Measurements from ENCODE around the gene PTPN2.
"Not testable (repeated sequence)": the region's sequence is repeated elsewhere in the genome, so short reads cannot be mapped to it uniquely, and the experiment has no call there.

Gene PTPN2

DNA sequence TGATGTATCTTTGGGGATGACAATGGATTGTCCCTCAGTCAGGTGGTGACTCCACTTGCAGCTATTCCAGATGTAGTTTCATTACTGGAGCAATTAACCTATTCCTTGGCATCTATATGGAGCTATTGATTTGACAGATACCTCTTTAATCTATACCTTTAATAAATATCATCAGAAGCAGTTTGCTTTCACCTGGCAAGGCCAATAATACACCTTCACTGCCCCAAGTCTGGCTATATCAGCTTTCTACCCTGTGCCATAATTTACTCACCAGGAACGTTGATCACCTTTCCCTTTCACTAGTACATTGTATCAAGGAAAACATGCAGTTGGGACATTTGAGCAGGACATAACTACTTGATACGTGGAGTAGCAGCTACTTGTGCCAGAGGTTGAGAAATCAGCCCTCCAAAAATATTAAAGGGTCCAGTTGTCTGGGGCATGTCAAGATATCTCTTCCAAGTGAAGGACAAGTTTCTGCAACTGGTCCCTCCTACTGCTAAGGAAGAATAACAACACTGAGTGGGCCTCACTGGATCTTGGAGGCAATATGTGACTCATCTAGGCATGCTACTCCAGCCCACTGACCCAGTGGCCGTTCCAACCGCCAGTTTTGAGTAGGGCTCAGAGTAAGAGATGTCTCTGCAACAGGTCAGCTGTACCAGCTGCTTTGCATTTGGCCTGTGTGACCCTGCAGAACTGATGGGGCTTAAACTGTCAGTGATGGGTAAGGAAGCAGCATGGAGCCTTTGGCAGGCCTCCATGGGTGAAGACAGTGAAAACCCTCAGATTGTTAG, 114.2 kb downstream of the PTPN2 start:
- DNase-seq: no peak

DNA sequence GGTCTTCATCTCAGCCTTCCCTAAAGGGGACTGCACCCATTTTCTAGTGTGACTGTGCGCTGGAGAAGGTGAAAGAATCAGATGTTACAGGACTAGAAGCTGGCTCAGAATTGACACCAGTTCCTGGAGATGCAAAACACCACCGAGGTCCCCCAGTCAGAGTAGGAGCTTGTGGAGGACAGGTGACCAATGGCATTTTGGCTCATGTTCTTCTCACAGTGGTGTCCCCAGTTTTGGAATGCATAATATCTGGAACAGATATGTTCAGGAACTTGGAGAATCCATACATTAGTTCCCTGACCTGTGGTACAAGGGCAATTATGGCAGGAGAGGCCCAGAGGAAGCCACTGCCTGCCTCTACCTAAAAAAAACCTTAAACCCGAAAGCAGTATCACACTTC, 114.9 kb downstream of the PTPN2 start:
- DNase-seq: no peak

DNA sequence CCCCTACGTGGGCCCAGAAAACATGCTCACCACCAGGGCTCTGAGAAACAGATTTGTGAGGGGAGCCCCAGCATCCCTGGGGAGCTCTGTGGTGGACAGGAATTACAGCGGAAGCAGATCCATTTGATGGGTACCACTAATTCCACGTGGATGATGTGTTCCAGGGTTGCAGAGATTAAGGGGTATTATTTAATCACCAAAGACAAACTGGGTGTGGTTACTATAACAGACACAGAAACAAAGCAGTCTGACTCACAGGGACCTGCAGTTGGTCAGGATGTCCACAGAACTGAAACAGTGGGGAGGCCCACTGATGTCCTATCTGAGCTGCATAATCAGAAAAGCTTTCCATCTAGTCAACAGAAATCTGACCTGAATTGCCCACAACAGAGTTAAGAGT, 115.4 kb downstream of the PTPN2 start:
- DNase-seq: no peak

DNA sequence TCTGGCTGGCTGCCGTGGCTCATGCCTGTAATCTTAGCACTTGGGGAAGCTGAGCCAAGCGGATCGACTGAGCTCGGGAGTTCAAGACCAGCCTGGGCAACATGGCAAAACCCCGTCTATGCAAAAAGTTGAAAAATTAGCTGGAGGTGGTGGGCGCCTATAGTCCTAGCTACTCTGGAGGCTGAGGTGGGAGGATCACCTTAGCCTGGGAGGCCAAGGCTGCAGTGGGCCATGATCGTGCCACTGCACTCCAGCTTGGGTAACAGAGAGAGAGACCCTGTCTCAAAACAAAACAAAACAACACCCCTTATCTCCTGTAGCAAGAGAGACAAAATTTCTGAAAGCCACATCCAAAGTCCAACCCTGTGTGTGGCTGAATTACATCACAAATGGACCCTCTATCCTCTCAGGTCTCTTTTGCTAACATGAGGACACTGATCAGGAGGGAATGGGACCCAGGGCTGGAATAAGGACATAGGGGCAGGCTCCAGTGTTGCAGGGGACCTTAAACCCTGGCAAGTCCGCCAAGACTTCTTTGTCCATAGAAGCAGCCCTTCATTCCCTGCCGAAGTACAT, 116.4 kb downstream of the PTPN2 start:
- no peak for DNase-seq

DNA sequence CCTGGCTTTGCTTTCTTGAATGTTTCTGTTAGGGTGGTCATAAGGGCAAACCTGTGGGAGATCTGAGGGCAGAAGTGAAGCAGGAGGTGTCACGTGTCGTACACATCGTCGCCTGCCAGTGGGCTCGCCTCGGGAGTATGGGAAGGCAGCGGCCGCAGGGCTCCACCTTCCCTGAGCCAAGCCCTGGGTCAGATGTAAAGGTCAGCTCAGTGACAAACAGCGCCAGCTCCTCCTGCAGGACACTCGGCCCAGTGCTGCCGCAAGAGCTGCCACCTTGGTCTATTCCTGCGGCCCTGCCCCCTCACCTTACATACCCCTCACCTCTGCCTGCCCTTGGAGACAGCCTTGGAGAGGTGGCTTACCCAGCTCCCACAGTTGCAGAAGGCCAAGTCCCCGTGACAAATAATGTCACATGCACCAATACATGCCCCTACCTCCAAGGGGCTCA, 117.0 kb downstream of the PTPN2 start:
- DNase-seq: no peak

DNA sequence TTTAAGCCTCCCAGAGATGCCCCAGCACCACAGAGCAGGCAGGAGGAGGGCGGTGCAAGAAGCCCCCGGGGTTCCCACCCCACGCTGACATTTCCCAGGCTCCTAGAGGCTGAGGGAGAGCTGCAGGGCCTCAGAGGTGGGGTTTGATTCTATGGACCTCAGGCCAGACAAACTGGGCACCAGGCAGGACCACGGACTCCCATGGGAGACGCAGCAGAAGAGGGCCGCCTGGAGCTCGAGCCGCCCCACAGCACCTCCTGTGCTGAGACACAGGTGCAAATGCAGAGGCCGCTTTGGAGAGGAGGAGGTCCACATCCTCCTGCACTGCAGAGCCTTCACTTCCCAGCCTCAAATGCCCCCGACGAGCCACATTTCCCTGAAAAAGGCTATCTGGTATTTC, 118.5 kb downstream of the PTPN2 start:
- no peak for DNase-seq

DNA sequence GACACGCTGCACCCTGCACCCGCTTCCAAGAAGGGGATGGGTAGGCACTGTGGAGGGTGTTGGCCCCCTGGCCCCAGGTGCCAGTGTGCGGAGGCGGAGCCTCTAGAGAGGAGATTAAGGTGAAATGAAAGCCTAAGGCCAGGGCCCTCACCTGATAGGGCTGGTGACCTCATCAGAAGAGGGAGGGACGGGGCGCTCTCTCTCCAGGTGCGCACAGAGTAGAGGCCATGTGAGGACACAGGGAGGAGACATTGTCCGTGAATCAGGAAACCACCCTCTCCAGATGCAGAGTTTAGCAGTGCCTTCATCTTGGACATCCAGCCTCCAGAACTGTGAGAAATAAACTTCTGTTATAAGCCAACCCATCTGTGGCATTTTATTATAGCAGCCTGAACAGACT, 118.9 kb downstream of the PTPN2 start:
- peak; percentile 15 for DNase-seq

DNA sequence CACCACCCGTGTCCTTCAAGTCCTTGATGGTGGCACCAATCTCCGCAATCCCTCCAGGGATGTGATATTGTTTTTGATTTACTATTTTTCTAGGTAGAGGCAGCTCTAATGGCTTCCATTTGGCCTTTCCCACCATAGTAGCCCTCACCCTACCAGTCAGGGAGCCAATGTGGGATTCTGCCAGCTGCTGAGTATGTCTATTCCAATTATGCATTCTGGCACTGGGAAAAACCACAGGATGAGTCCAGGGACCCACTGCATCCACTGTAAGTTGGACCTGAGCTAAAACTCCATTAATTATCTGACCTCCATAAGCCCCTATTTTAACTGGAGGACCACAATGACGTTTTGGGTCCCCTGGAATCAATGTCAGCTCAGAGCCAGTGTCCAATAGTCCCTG, 125.5 kb downstream of the PTPN2 start:
- not testable (repeated sequence) for DNase-seq

DNA sequence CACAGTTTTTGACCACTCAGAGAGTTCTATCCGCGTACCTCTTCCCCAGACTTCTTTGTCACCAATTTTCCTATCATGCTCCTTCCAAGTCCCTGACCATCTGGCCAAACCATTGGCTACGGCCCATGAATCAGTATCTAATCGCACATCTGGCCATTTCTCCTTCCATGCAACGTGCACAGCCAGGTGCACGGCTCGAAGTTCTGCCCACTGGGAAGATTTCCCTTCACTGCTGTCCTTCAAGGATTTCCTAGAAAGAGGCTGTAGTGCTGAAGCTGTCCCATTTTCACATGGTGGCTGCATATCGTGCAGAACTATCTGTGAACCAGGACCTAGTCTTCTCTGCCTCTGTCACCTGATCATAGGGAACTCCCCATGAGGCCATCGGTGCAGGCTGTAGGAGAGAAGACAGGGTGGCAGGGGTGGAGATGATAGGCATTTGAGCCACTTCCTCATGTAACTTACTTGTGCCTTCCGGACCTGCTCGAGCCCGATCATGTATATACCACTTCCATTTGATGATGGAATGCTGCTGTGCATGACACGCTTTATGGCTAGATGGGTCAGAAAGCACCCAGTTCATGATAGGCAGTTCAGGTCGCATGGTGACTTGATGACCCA, 127.3 kb downstream of the PTPN2 start:
- not testable (repeated sequence) for DNase-seq

DNA sequence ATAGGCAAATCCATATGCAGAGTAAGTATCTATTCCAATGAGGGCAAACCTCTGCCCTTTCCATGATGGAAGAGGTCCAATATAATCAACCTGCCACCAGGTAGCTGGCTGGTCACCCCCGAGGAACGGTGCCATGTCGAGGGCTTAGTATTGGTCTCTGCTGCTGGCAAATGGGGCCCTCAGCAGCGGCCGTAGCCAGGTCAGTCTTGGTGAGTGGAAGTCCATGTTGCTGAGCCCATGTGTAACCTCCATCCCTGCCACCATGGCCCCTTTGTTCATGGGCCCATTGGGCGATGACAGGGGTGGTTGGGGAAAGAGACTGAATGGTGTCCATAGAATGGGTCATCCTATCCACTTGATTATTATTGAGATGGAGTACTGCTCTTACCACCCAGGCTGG, 128.4 kb downstream of the PTPN2 start:
- not testable (repeated sequence) for DNase-seq

DNA sequence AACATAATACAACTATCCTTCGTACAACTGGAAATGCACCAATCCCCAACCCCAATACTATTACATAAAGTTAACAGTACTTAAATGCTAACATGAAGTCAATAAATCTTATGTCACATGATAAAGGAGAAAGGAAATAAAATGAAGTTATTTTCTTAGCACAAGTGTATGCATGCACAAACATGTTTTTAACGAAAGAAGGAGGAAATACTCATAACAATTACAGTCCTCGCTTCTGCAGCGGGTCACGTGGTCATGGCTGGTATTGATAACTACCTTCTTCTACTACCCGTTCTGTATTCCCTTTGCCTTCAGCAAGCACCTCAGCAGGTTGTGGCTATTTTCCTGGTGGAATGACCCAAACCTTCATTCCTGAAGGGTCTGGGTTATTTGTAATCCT, 129.5 kb downstream of the PTPN2 start:
- DNase-seq: no peak

DNA sequence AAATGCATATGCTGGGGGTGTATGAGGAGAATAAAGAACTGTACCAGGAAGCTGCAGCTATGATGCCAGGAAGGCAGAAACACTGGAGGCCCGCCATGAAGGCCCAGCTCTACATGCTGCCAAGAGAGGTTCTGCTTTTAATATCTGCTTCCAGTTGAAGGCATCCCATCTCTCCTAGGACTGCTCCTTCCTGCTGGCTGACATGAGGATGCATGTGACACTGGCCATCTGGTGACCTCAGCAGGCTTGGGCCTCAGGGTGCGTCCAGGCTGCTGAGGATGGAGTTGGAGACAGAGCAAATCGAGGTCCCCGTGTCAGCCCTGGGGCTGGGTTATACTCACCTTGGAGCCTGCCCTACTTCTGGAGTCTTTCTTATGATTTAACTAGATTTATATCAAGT, 132.1 kb downstream of the PTPN2 start:
- DNase-seq: no peak

DNA sequence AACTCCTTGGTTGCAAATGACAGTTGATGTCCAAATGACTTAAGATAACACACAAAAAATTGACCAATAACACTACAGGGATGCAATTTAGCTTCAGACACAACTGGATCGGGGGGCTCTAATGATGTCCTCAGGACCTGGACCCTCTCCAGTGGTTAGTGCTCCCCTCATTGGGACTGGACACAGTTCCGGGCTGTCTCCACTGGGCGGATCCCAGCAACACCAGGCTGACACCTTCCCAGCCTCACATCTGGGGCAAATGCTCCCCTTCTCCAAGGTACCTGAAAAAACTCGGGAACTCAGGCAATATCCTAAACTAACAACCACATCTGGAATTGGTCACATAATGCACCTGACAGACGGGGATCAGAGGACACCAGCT, 132.5 kb downstream of the PTPN2 start:
- DNase-seq: no peak

DNA sequence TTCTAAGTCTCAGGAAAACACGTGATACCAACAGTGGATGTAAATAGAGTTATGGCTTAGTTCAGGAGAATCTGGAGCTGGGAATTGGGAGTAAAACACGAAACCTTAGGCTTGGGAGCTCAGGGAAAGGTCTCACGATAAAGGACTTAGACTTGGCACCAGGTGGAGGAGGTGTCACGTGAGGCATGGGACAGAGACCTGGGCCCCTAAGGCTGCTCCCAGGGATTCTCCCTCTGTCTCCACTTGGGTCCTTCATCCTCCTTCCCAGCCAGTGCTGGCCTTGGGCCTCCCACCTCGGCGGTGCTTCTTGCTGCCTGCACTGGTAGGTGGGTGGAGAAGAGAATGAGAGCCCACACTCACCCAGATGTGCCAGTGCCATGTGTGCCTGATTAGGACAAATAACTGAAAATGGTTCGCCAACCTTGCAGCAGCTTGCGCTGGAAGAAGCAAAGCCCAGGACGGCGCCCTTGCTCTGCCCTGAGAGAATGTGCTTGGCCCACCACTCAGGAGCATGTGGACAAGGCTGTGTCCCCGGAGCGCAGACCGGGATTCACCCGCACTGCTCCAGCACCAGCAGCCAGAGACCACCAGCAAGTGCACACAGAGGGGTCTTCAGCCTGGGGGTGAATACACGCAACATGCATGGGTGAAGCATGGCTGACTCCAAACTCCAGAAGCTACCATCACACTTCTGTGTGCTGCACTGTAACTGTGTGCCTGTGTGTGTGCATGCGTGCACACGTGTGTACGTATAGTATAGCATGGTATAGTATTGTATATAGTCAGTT, 133.1 kb downstream of the PTPN2 start:
- no peak for DNase-seq

DNA sequence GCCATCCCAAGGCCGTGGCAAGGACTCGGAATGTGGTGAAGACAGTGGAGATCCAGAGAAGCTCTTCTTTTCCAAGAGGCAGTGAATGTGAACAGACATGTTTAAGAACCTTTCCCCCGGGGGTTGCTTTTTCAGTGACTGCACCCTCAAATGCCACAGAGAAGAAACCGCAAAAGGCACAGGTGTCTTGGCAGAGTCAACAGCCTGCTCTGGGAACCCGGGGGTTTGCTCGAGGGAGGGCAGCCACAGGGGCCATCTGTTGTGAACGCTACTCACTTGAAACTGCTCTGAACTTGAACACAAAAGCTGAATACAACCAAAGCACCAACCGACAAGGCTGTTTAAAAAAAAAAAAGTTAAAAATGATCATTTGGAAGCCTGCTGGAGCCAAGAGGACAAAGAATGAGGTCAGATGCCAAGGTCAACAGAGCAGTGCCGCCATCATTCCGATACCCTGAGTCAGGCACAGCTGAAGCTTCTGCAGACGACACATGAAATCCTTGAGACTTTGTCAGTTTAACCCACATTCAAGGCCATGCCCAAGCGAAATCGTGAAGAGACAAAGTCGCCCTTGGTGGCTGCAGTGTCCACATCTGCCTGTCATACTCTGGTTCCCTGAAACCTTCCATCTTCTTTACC, 133.8 kb downstream of the PTPN2 start:
- no peak for DNase-seq

DNA sequence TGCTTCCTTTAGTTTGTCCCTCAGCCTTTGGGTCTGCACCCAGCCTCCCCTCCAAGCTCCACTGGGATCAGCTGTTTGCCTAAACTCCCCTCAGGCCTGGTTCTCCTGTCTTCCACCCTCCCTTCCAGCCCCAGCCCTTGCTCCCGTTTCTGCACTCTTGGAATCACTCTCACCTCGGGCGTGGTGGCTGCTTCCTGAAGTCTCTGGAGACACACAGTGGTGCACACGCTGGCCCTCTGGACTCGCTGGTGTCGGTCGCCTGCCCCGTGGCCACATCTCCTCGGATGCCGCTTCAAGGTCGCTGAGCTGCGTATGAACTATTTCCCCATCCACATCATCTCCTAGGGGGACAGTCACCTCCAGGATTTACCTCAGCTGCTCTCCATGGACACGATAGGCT, 134.9 kb downstream of the PTPN2 start:
- no peak for DNase-seq

DNA sequence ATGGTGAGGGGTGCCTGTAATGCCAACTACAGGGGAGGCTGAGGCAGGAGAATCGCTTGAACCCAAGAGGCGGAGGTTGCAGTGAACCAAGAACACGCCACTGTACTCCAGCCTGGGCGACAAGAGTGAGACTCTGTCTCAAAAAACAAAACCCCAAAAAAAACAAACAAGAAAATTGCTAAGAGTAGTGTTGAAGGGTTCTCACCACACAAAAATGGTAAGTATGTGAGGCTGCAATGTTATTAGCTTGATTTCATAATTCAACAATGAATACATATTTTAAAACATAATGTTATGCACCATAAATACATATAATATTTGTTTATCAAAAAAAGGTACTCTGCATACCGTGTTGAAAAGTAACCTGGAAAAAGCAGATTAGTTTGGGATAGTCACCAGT, 135.4 kb downstream of the PTPN2 start:
- no peak for DNase-seq

DNA sequence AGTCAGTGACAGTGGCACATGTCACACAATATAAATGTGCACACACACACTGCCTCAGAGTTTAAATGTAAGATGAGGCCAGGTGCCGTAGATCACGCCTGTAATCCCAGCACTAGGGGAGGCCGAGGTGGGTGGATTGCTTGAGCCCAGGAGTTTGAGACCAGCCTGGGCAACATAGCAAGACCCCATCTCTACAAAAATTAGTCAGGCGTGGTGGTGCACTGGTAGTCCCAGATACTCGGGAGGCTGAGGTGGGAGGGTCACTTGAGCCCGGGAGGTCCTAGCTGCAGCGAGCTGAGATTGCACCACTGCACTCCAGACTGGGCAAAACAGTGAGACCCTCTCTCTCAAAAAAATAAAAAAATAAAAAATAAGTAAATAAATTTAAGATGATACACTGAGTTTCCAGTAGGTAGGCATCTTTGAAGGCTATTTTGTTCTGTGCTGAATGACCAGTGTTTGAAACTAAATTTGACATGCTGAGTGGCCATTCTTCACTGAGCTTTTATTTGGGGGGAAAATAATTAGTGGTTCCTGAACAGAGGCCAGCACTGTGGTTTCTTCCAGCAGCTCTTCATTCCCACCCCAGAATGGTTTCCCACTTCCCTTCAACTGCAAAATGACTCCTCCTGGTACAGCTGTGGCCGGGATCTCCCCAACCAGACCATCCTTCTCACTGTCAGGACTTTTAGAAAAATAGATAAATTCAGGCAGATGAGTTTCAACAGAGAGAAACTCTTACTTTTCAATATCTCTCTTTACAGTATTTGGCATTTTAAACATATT, 136.3 kb downstream of the PTPN2 start:
- DNase-seq: no peak

DNA sequence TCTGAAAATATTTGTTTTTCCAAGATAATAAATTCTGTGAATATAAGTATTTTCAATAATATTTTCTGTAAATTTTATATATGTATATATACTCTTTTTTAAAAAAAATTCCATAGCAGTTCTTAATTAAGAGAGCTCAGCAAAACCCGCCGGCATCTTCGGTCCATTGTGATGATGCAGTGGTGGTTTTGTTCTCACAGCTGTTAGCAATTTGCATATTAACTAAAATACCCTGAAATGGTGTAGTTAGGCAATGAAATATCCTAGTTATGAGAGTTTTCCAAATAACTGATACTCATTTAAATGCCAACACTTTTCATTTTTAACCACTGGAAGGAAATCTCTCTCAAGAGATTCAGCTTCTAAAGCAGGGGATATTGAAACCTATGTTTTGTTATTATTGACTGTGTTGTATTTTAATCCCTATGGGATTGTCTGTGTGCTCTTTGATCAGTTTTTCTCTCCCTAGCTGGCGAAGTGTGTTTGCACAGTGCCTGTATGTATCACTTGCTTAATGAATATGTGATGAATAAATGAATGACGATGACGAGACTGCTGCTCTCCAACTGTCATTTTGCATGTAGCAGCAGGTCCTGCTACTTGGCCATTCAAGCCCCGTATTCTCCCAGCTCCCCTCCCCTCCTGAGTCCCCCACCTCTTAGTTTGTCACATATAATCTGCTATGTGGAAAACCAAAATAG, 138.8 kb downstream of the PTPN2 start:
- DNase-seq: peak; percentile 81

DNA sequence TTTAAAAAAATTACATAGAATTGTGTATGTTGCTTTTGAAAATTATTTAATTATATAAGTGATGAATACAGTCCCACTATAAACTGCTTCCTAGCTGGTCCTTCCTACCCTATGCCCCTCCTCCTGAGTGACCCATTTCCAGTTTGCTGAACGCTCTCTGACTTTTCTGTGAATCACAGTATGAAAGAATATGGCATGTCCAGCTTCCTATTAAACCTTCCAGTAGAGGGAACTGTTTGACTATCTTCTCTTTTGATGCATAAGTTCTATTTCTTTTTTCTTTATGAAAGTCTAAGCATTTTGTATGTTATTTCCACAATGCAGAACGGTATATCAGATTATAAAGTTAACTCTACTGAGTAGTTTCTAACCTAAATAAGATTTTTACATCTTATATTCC, 139.9 kb downstream of the PTPN2 start:
- peak; percentile 21 for DNase-seq

DNA sequence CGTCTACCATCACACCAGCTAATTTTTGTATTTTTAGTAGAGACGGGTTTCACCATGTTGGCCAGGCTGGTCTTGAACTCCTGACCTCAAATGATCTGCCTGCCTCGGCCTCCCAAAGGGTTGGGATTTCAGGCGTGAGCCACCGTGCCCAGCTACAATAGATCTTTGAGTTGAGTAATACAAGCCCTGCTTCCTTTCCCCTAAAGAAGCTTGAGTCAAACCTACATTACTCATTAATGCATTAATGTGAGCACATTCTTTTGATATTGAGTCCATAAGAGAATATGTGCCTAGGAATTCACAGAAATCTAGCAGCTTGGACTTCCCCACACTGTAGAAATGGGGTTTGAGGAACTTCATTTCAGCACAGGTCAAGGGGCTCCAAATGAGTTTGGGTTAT, 141.6 kb downstream of the PTPN2 start:
- DNase-seq: no peak

Data from NCI-H526 treated with DMSO at 0.1 percent for 48 hours (cell line).